ENCODE measurements around the gene LTO1.
A peak's percentile ranks its signal among the peaks of the same experiment; 100 is the strongest.
"Not testable (repeated sequence)": the region's sequence is repeated elsewhere in the genome, so short reads cannot be mapped to it uniquely, and the experiment has no call there.

LTO1 gene

GRCh38 chr11:69630424-69630823, 44.7 kb downstream of the LTO1 start:
- ATAC-seq, result no peak
- Mint-ChIP-seq H3K4me3 (no peak overlapping the region), H3K9me3 (peaks cover 6 to 12% of the 10 kb centered on the region in 2 donors), H3K27ac (peak overlapping the region in 1 of 2 donors; percentile 51), H3K4me1 (no peaks in the 10 kb centered on the region), H3K27me3 (peaks cover 77% of the 10 kb centered on the region)
- no peak for DNase-seq

DNA sequence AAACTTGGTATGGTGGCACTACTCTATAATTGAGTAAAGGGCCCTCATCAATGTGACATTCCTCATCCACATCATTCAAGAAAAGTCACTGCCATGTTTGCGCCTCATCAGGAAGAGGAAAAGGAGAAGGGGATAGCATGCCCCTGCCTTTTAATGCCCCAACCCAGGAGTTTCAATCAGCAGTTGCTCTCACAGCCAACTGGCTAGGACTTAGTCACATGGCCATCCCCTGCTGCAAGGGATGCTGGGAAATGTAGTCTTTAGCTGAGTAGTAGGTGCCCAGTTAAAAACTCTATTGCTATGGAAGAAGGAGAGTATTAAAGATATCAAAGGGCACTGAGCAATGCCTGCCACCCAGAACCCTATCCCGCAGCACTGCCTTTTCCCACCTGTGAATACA, 45.1 kb downstream of the LTO1 start:
- peaks cover 73% of the 10 kb centered on the region for H3K27me3 Mint-ChIP-seq
- peaks cover 6 to 12% of the 10 kb centered on the region in 2 donors for H3K9me3 Mint-ChIP-seq
- no peak overlapping the region for H3K4me3 Mint-ChIP-seq
- no peak for DNase-seq
- H3K27ac Mint-ChIP-seq, result peak overlapping the region in 1 of 2 donors; percentile 51
- no peaks in the 10 kb centered on the region for H3K4me1 Mint-ChIP-seq
- ATAC-seq, result no peak

- no peak for ATAC-seq
- Mint-ChIP-seq H3K27me3 (peaks cover 48% of the 10 kb centered on the region), H3K4me3 (no peak overlapping the region), H3K4me1 (no peaks in the 10 kb centered on the region), H3K9me3 (peaks cover 6 to 12% of the 10 kb centered on the region in 2 donors), H3K27ac (no peak overlapping the region)
- no peak for DNase-seq
Measured at GRCh38 chr11:69627551-69627950, 47.6 kb downstream of the LTO1 start.

DNA sequence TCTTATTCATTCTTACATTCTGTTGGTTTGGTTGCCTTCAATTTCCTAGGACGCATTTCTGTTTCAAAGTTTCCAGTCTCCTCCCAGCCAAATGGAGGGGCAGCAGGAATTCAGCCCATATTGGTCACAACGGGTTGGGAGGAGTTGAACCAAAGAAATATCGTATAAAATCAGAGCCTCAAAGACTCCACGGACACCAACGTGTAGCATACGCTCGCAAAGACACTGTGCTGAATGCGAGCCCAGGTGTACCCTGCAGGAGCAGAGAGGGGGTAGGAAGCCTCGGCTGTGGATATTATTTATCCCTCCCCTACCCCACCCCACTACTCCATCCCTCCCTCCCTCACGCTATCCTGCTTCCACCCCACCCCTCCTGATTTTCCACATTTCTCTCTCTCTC, 49.7 kb downstream of the LTO1 start:
- peaks cover 6 to 12% of the 10 kb centered on the region in 2 donors for H3K9me3 Mint-ChIP-seq
- ATAC-seq (no peak), DNase-seq (no peak)
- H3K27ac Mint-ChIP-seq, result no peak overlapping the region
- H3K27me3 Mint-ChIP-seq, result peaks cover 35% of the 10 kb centered on the region
- no peaks in the 10 kb centered on the region for H3K4me1 Mint-ChIP-seq
- no peak overlapping the region for H3K4me3 Mint-ChIP-seq

DNA sequence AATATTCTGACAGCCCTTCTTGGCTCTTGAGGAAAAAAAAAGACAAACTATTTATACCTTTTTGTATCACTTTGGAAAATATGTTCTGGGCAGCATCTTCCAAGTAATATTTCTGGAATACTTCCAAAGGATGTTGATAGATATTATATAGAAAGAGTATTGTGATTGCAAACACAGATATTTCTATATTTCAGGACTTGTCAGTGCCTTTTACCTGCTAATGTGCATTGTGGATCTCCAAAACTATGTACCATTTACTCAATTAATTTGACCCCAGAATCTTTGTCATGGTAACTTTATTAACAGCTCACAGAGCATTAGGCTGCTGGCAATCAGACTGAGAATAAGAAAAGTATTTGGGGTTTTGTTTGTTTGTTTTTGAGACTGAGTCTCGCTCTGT, 50.9 kb downstream of the LTO1 start:
- Mint-ChIP-seq H3K9me3 (peaks cover 0 to 4% of the 10 kb centered on the region in 2 donors), H3K27ac (no peak overlapping the region), H3K27me3 (peaks cover 31% of the 10 kb centered on the region), H3K4me1 (no peaks in the 10 kb centered on the region), H3K4me3 (no peak overlapping the region)
- DNase-seq (no peak), ATAC-seq (no peak)

DNA sequence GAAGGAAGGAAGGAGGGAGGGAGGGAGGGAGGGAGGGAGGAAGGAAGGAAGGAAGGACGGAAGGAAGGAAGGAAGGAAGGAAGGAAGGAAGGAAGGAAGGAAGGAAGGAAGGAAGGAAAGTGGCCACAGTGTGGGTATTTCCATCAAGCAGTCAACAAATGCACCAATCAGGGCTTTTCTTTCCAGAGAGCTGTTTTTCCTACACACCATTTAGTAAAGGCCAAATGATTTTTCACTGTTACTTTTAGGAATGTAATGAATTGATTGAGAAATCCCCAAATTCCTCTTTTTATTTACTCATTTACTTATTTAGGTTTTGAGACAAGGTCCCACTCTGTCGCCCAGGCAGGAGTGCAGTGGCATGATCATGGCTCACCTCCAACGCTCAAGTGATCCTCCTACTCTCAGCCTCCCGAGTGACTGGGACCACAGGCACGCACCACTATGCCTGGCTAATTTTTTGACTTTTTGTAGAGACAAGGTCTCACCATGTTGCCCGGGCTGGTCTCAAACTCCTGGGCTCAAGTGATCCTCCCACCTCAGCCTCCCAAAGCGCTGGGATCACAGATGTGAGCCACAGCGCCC, 53.0 kb downstream of the LTO1 start:
- ATAC-seq, DNase-seq, H3K4me1 Mint-ChIP-seq, H3K4me3 Mint-ChIP-seq, H3K9me3 Mint-ChIP-seq, H3K27ac Mint-ChIP-seq: not testable (repeated sequence)
- H3K27me3 Mint-ChIP-seq, result peaks cover 38% of the 10 kb centered on the region

GRCh38 chr11:69620683-69621290, 54.4 kb downstream of the LTO1 start:
- no peak overlapping the region for H3K27ac Mint-ChIP-seq
- H3K27me3 Mint-ChIP-seq, result peaks cover 35% of the 10 kb centered on the region
- H3K4me3 Mint-ChIP-seq, result no peak overlapping the region
- H3K9me3 Mint-ChIP-seq, result no peaks in the 10 kb centered on the region
- ATAC-seq (no peak), DNase-seq (no peak)
- H3K4me1 Mint-ChIP-seq, result no peaks in the 10 kb centered on the region

GRCh38 chr11:69618237-69618636, 56.9 kb downstream of the LTO1 start:
- no peak for ATAC-seq
- Mint-ChIP-seq H3K27ac (peak overlapping the region in 1 of 2 donors; percentile 27), H3K4me1 (no peaks in the 10 kb centered on the region), H3K9me3 (no peaks in the 10 kb centered on the region), H3K4me3 (no peak overlapping the region), H3K27me3 (peaks cover 45% of the 10 kb centered on the region)
- DNase-seq, result no peak

DNA sequence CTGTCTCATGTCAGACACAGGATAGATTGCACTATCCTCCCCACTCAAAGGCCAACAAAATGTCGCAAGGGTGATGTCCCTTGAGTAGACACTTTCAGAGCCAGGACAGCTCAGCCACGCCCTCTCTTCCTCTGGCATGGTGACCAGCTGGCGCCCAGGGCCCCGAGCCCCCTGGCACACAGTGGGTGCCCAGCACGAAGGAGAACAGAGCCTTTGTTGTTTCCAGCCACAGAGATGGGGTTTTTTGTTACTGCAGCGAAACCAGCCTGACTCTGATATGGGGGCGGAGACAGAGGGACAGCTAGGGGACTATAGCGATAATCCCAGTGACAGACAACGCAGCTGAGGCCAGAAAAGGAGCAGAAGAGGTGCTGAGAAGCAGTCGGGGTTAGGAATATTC, 57.5 kb downstream of the LTO1 start:
- H3K27me3 Mint-ChIP-seq, result peaks cover 45% of the 10 kb centered on the region
- no peaks in the 10 kb centered on the region for H3K4me1 Mint-ChIP-seq
- no peaks in the 10 kb centered on the region for H3K9me3 Mint-ChIP-seq
- H3K4me3 Mint-ChIP-seq, result no peak overlapping the region
- no peak overlapping the region for H3K27ac Mint-ChIP-seq
- DNase-seq, result no peak
- ATAC-seq, result no peak

- DNase-seq (no peak), ATAC-seq (no peak)
- Mint-ChIP-seq H3K27me3 (peaks cover 45% of the 10 kb centered on the region), H3K4me3 (no peak overlapping the region), H3K27ac (peak overlapping the region in 1 of 2 donors; percentile 35), H3K9me3 (no peaks in the 10 kb centered on the region), H3K4me1 (no peaks in the 10 kb centered on the region)
Measured at GRCh38 chr11:69617220-69617619, 57.9 kb downstream of the LTO1 start.
